K562 (cell line): Measurements from ENCODE around the gene DCAF8. TPM values are rescaled to one million over a fixed set of nuclear protein-coding genes. Genes with fewer than 3 reads are reported as not detected.

ENCODE experiments used
- ESRRA ChIP-seq: fragments of 450-650 bp; IDR thresholded peaks from 2 replicates; pipeline ENCODE4 v1.6.1; 2014; ENCODE audit warnings: low read depth, mild to moderate bottlenecking, moderate library complexity, borderline replicate concordance
- FOXA1 ChIP-seq: fragments of 450-650 bp; IDR thresholded peaks from 2 replicates; pipeline ENCODE4 v1.6.1; 2016; ENCODE audit warnings: mild to moderate bottlenecking, borderline replicate concordance
- PATZ1 ChIP-seq: fragments of 250-450 bp; sonication (Bioruptor Pico); IDR thresholded peaks from 2 replicates; pipeline ENCODE4 v1.5.0; 2020; ENCODE audit warnings: mild to moderate bottlenecking, borderline replicate concordance
- POLR2B ChIP-seq: fragments of 450-650 bp; IDR thresholded peaks from 2 replicates; pipeline ENCODE4 v1.6.1; 2018; ENCODE audit warnings: low read depth; ENCODE audit not compliant: partially characterized antibody
- polyA plus RNA-seq, 8 experiments: library from polyadenylated mRNA; depleted of rRNA in 4 of 8; stranded (reverse) in 5 of 8; unstranded in 3 of 8; fragments of >200 nt; fragmentation: Nextera tagmentation in 2 of 8; fragmentation: Illumina TruSeq in 1 of 8; extraction: Ambion mirVana in 2 of 8; extraction: Trizol in 1 of 8; gene quantifications; 2 replicates each; pipeline versions ENCODE4 v1.2.1 to v1.2.3, GENCODE V29; 2011 to 2014; ENCODE audit warnings: inconsistent platforms in 1 of 8, missing spikeins in 1 of 8
- total RNA-seq, 7 experiments: library from RNA; depleted of rRNA in 6 of 7; stranded (reverse); fragments of >200 nt in 6 of 7; fragmentation: Illumina TruSeq in 2 of 7; extraction: Trizol in 2 of 7; gene quantifications; 2 replicates each; pipeline versions ENCODE4 v1.2.1 to v1.2.3, GENCODE V29; 2011 to 2021; ENCODE audit warnings: low replicate concordance in 1 of 7
- TF ChIP-seq, protein P1 (sequence below): sonication (generic); formaldehyde crosslinking; IDR thresholded peaks from 2 replicates; pipeline ENCODE4 v1.8.1; 2023; ENCODE audit warnings: mild to moderate bottlenecking, missing genetic modification reagents
- TF ChIP-seq, protein P2 (sequence below): sonication (generic); formaldehyde crosslinking; IDR thresholded peaks from 2 replicates; pipeline ENCODE4 v1.4.0; 2020; ENCODE audit warnings: mild to moderate bottlenecking, missing genetic modification reagents

Gene DCAF8
- total and polyA plus RNA-seq, 9 of the 15 experiments (the other 6 are each of a cell fraction or from before 2014, with no cell fraction given) = 11.6 to 149 (median 81.3) TPM

GRCh38 chr1:160277330-160277729, 15.0 kb upstream of the DCAF8 start (continued):
- TF ChIP-seq, protein P1, sequence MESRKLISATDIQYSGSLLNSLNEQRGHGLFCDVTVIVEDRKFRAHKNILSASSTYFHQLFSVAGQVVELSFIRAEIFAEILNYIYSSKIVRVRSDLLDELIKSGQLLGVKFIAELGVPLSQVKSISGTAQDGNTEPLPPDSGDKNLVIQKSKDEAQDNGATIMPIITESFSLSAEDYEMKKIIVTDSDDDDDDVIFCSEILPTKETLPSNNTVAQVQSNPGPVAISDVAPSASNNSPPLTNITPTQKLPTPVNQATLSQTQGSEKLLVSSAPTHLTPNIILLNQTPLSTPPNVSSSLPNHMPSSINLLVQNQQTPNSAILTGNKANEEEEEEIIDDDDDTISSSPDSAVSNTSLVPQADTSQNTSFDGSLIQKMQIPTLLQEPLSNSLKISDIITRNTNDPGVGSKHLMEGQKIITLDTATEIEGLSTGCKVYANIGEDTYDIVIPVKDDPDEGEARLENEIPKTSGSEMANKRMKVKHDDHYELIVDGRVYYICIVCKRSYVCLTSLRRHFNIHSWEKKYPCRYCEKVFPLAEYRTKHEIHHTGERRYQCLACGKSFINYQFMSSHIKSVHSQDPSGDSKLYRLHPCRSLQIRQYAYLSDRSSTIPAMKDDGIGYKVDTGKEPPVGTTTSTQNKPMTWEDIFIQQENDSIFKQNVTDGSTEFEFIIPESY (CRISPR knock-in tag) = no peak
- no peak for TF ChIP-seq PATZ1 (CRISPR knock-in tag)
- TF ChIP-seq ESRRA = no peak
- TF ChIP-seq, protein P2, sequence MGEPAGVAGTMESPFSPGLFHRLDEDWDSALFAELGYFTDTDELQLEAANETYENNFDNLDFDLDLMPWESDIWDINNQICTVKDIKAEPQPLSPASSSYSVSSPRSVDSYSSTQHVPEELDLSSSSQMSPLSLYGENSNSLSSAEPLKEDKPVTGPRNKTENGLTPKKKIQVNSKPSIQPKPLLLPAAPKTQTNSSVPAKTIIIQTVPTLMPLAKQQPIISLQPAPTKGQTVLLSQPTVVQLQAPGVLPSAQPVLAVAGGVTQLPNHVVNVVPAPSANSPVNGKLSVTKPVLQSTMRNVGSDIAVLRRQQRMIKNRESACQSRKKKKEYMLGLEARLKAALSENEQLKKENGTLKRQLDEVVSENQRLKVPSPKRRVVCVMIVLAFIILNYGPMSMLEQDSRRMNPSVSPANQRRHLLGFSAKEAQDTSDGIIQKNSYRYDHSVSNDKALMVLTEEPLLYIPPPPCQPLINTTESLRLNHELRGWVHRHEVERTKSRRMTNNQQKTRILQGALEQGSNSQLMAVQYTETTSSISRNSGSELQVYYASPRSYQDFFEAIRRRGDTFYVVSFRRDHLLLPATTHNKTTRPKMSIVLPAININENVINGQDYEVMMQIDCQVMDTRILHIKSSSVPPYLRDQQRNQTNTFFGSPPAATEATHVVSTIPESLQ (CRISPR knock-in tag) = no peak
- TF ChIP-seq FOXA1 = no peak
- TF ChIP-seq POLR2B = no peak
- TF ChIP-seq, all 486 proteins: peak for 0
